Measurements from ENCODE around the gene NALCN. TPM values are rescaled to one million over a fixed set of nuclear protein-coding genes. Genes with fewer than 3 reads are reported as not detected.

Gene NALCN
- total RNA-seq, 1 experiment from 2014 or later: 0.26 TPM

- H3K9me3 ChIP-seq (replicated peaks): no peaks in the 10 kb centered on the region
- no peaks in the 10 kb centered on the region; the same call in 1 of the 2 replicates for H3K4me1 ChIP-seq
- DNase-seq: no peak
- H3K27ac ChIP-seq: no peak overlapping the region
- no peak overlapping the region for H3K4me3 ChIP-seq
- no peaks in the 10 kb centered on the region for H3K27me3 ChIP-seq
- no peaks in the 10 kb centered on the region for H3K36me3 ChIP-seq
Measured at GRCh38 chr13:101397742-101398141, 18.6 kb downstream of the NALCN start.

GRCh38 chr13:101394605-101395004 lies 21.7 kb downstream of the NALCN start:
- Histone ChIP-seq H3K9me3 (replicated peaks) (no peaks in the 10 kb centered on the region), H3K27me3 (no peaks in the 10 kb centered on the region), H3K4me3 (no peak overlapping the region), H3K27ac (no peak overlapping the region), H3K36me3 (no peaks in the 10 kb centered on the region), H3K4me1 (no peaks in the 10 kb centered on the region; the same call in 1 of the 2 replicates)
- DNase-seq: no peak

- no peaks in the 10 kb centered on the region for H3K36me3 ChIP-seq
- no peak overlapping the region for H3K27ac ChIP-seq
- no peaks in the 10 kb centered on the region for H3K9me3 ChIP-seq (replicated peaks)
- DNase-seq: no peak
- H3K4me3 ChIP-seq: no peak overlapping the region
- H3K27me3 ChIP-seq: no peaks in the 10 kb centered on the region
- no peaks in the 10 kb centered on the region; the same call in 1 of the 2 replicates for H3K4me1 ChIP-seq
Measured at GRCh38 chr13:101393140-101393539, 23.2 kb downstream of the NALCN start.

GRCh38 chr13:101390461-101390860 lies 25.8 kb downstream of the NALCN start:
- Histone ChIP-seq H3K27ac (no peak overlapping the region), H3K4me1 (no peaks in the 10 kb centered on the region; the same call in 1 of the 2 replicates), H3K9me3 (replicated peaks) (no peaks in the 10 kb centered on the region), H3K27me3 (no peaks in the 10 kb centered on the region), H3K36me3 (no peaks in the 10 kb centered on the region), H3K4me3 (no peak overlapping the region)
- no peak for DNase-seq

GRCh38 chr13:101384929-101385328 lies 31.4 kb downstream of the NALCN start:
- Histone ChIP-seq H3K27ac (no peak overlapping the region), H3K4me3 (no peak overlapping the region), H3K27me3 (no peaks in the 10 kb centered on the region), H3K36me3 (no peaks in the 10 kb centered on the region), H3K9me3 (replicated peaks) (no peaks in the 10 kb centered on the region), H3K4me1 (no peaks in the 10 kb centered on the region)
- DNase-seq: no peak

GRCh38 chr13:101383595-101383994 lies 32.7 kb downstream of the NALCN start:
- Histone ChIP-seq H3K4me3 (no peak overlapping the region), H3K27me3 (no peaks in the 10 kb centered on the region), H3K36me3 (no peaks in the 10 kb centered on the region), H3K4me1 (no peaks in the 10 kb centered on the region), H3K27ac (no peak overlapping the region), H3K9me3 (replicated peaks) (no peaks in the 10 kb centered on the region)
- DNase-seq: no peak

GRCh38 chr13:101382701-101383100 lies 33.6 kb downstream of the NALCN start:
- H3K36me3 ChIP-seq: no peaks in the 10 kb centered on the region
- DNase-seq: no peak
- no peak overlapping the region for H3K27ac ChIP-seq
- no peaks in the 10 kb centered on the region for H3K9me3 ChIP-seq (replicated peaks)
- no peaks in the 10 kb centered on the region for H3K27me3 ChIP-seq
- no peak overlapping the region for H3K4me3 ChIP-seq
- no peaks in the 10 kb centered on the region for H3K4me1 ChIP-seq

GRCh38 chr13:101382086-101382485 lies 34.2 kb downstream of the NALCN start:
- no peak for DNase-seq
- H3K36me3 ChIP-seq: no peaks in the 10 kb centered on the region
- no peak overlapping the region for H3K27ac ChIP-seq

GRCh38 chr13:101360525-101360924 lies 55.8 kb downstream of the NALCN start:
- no peaks in the 10 kb centered on the region for H3K9me3 ChIP-seq (replicated peaks)

More at GRCh38 chr13:101382086-101382485, 34.2 kb downstream of the NALCN start:
- Histone ChIP-seq H3K27me3 (no peaks in the 10 kb centered on the region), H3K4me1 (no peaks in the 10 kb centered on the region), H3K4me3 (no peak overlapping the region), H3K9me3 (replicated peaks) (no peaks in the 10 kb centered on the region)

GRCh38 chr13:101354895-101355294 lies 61.4 kb downstream of the NALCN start:
- H3K9me3 ChIP-seq (replicated peaks): no peaks in the 10 kb centered on the region
- no peak for DNase-seq
- no peak overlapping the region for H3K4me3 ChIP-seq
- H3K36me3 ChIP-seq: no peaks in the 10 kb centered on the region
- no peak overlapping the region for H3K27ac ChIP-seq
- H3K4me1 ChIP-seq: no peaks in the 10 kb centered on the region
- H3K27me3 ChIP-seq: no peaks in the 10 kb centered on the region

More at GRCh38 chr13:101360525-101360924, 55.8 kb downstream of the NALCN start:
- Histone ChIP-seq H3K36me3 (no peaks in the 10 kb centered on the region), H3K4me3 (no peak overlapping the region), H3K4me1 (no peaks in the 10 kb centered on the region), H3K27me3 (no peaks in the 10 kb centered on the region), H3K27ac (no peak overlapping the region)
- no peak for DNase-seq

GRCh38 chr13:101346942-101347728 lies 69.2 kb downstream of the NALCN start:
- Histone ChIP-seq H3K4me3 (no peak overlapping the region), H3K27ac (no peak overlapping the region), H3K9me3 (replicated peaks) (no peaks in the 10 kb centered on the region), H3K4me1 (no peaks in the 10 kb centered on the region), H3K36me3 (no peaks in the 10 kb centered on the region), H3K27me3 (no peaks in the 10 kb centered on the region)
- no peak for DNase-seq

GRCh38 chr13:101346161-101346560 lies 70.1 kb downstream of the NALCN start:
- Histone ChIP-seq H3K36me3 (no peaks in the 10 kb centered on the region), H3K27ac (no peak overlapping the region), H3K9me3 (replicated peaks) (no peaks in the 10 kb centered on the region), H3K4me3 (no peak overlapping the region), H3K4me1 (no peaks in the 10 kb centered on the region), H3K27me3 (no peaks in the 10 kb centered on the region)
- no peak for DNase-seq

- H3K36me3 ChIP-seq: no peaks in the 10 kb centered on the region
- H3K4me1 ChIP-seq: no peaks in the 10 kb centered on the region
- H3K4me3 ChIP-seq: no peak overlapping the region
- no peak overlapping the region for H3K27ac ChIP-seq
- H3K27me3 ChIP-seq: no peaks in the 10 kb centered on the region
- DNase-seq: no peak
- no peaks in the 10 kb centered on the region for H3K9me3 ChIP-seq (replicated peaks)
Measured at GRCh38 chr13:101343128-101343787, 73.0 kb downstream of the NALCN start.

GRCh38 chr13:101341464-101341863 lies 74.8 kb downstream of the NALCN start:
- DNase-seq: no peak
- Histone ChIP-seq H3K27me3 (no peaks in the 10 kb centered on the region), H3K27ac (no peak overlapping the region)

GRCh38 chr13:101339202-101339601 lies 77.1 kb downstream of the NALCN start:
- H3K4me3 ChIP-seq: no peak overlapping the region
- H3K27me3 ChIP-seq: no peaks in the 10 kb centered on the region
- no peaks in the 10 kb centered on the region for H3K9me3 ChIP-seq (replicated peaks)
- no peaks in the 10 kb centered on the region for H3K36me3 ChIP-seq
- no peak overlapping the region for H3K27ac ChIP-seq
- DNase-seq: no peak
- no peaks in the 10 kb centered on the region for H3K4me1 ChIP-seq

More at GRCh38 chr13:101341464-101341863, 74.8 kb downstream of the NALCN start:
- Histone ChIP-seq H3K36me3 (no peaks in the 10 kb centered on the region), H3K4me3 (no peak overlapping the region), H3K9me3 (replicated peaks) (no peaks in the 10 kb centered on the region), H3K4me1 (no peaks in the 10 kb centered on the region)

Measured in SJCRH30 (cell line).